ENCODE data around the gene MAD1L1. TPM values are rescaled to one million over a fixed set of nuclear protein-coding genes. Genes with fewer than 3 reads are reported as not detected.

Gene MAD1L1
- total and polyA plus RNA-seq, 2 experiments from 2014 or later: 38.2 to 69.8 TPM

DNA sequence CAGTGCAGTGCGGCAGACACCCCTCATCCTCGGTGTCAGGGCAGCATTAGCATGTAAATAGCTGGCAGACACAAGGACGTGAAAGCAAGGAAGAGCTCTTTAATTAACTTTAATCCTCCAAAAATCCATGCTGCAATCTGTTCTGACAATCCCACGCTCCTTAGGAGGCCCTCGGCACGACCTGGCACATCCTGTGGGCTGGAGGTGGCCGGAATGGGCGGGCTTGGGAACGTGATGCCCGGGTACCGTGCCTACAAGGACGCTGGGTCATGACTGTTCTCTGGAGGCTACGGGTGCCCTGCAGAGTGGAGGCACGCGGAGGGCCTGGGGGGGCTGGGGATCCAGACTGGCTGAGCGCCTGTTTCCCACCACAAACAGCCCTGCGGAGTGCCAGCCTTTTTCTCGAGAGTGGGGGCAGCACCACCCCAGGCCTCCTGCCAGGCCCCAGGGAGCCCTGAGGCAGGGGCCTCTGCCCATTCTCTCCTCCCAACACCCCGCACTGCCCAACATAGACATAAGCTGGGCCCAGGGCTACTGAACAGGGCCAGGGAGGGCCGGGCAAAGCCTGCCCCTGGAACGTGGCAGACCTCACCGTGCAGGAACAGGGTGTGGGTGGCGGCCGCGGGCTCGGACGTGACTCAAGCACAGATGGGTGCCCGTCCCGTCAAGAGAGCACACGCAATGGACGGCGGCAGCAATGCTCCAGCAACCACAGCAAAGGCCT is 189.3 kb downstream of the MAD1L1 start:
- no peaks in the 10 kb centered on the region for H3K4me1 ChIP-seq (ENCODE audit: insufficient read depth)
- no peaks in the 10 kb centered on the region for H3F3A ChIP-seq (ENCODE audit: insufficient read depth)
- H3K36me3 ChIP-seq (ENCODE audit: low read depth): no peaks in the 10 kb centered on the region
- TF ChIP-seq EZH2phosphoT487 (IDR thresholded peaks at IDR 0.05; ENCODE audit: insufficient read depth, low read depth): no peak
- no peak for TF ChIP-seq EZH2 (IDR thresholded peaks at IDR 0.05; ENCODE audit: insufficient read depth, poor library complexity, severe bottlenecking)
- H3K4me2 ChIP-seq (ENCODE audit: unreplicated experiment): no peak overlapping the region
- DNase-seq: no peak
- no peak overlapping the region for H3K4me3 ChIP-seq
- H3K9ac ChIP-seq: no peak overlapping the region
- 89 to 90% methylated on average over 32 of the region's 32 CpGs for WGBS, 2 experiments (ENCODE audit: low coverage in 1 of 2, low lambda C conversion rate in 2 of 2, missing lambda C conversion rate in 2 of 2)
- no peaks in the 10 kb centered on the region for H3K9me3 ChIP-seq (ENCODE audit: low read depth)
- H3K79me2 ChIP-seq (ENCODE audit: insufficient read depth): no peaks in the 10 kb centered on the region
- no peak overlapping the region for H2AFZ ChIP-seq
- in situ Hi-C loops (cut with MboI): no loop called here
- H4K20me1 ChIP-seq (ENCODE audit: insufficient read depth): no peaks in the 10 kb centered on the region
- H3K9me2 ChIP-seq (ENCODE audit: insufficient read depth): no peaks in the 10 kb centered on the region
- no peaks in the 10 kb centered on the region for H3K27me3 ChIP-seq (replicated peaks; ENCODE audit: insufficient read depth)
- no peak overlapping the region for H3K27ac ChIP-seq

GRCh38 chr7:2042650-2043049 is 190.1 kb downstream of the MAD1L1 start:
- Histone ChIP-seq H3F3A (ENCODE audit: insufficient read depth) (peaks cover 1% of the 10 kb centered on the region; the same call in 1 of the 2 replicates), H3K79me2 (ENCODE audit: insufficient read depth) (no peaks in the 10 kb centered on the region), H3K9me2 (ENCODE audit: insufficient read depth) (no peaks in the 10 kb centered on the region), H3K36me3 (ENCODE audit: low read depth) (no peaks in the 10 kb centered on the region), H3K27me3 (replicated peaks; ENCODE audit: insufficient read depth) (no peaks in the 10 kb centered on the region), H3K4me3 (no peak overlapping the region), H3K4me1 (ENCODE audit: insufficient read depth) (peaks cover 6% of the 10 kb centered on the region; the same call in 1 of the 2 replicates), H2AFZ (no peak overlapping the region), H3K4me2 (ENCODE audit: unreplicated experiment) (no peak overlapping the region), H3K9me3 (ENCODE audit: low read depth) (no peaks in the 10 kb centered on the region), H3K27ac (no peak overlapping the region), H3K9ac (no peak overlapping the region), H4K20me1 (ENCODE audit: insufficient read depth) (no peaks in the 10 kb centered on the region)
- in situ Hi-C loops (cut with MboI): no loop called here
- TF ChIP-seq EZH2phosphoT487 (IDR thresholded peaks at IDR 0.05; ENCODE audit: insufficient read depth, low read depth) (no peak), EZH2 (IDR thresholded peaks at IDR 0.05; ENCODE audit: insufficient read depth, poor library complexity, severe bottlenecking) (no peak)
- no peak for DNase-seq
- 86 to 87% methylated on average over 15 of the region's 15 CpGs for WGBS, 2 experiments (ENCODE audit: low coverage in 1 of 2, low lambda C conversion rate in 2 of 2, missing lambda C conversion rate in 2 of 2)

DNA sequence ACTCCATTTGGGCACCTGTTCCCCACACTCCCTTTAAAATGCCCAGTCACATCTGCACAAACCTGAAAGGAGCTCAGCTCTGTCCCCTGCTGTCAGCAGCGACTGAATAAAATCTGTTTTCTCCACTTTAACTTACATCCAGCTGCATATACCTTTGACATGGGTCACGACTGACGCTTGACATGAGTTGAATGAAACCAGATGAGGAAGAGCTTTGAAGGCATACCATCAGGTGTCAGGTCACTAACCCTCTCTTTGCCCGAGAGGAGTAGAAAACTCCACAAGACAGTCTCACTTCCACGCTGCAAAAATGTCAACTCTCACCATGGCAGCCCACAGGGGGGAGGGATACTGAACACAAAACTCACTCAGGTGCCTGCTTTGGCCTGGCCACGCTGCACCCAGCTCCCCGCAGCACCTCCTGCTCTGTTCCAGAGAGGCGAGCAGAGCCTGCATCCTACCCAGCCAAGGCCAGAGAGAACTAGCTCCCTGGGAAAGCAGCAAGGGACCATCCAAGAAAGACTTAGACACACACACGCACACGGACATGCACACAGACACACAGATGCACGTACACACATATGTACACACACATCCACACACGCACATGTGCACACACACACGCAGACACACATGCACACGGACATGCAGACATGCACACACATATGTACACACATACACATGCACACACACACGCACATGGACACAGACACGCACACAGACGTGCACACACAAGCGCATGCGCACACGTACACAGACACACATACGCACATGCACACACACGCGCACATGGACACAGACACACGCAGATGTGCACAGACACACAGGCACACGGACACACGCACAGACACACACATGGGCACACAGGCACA is 191.0 kb downstream of the MAD1L1 start:
- no peaks in the 10 kb centered on the region for H3K9me3 ChIP-seq (ENCODE audit: low read depth)
- H3K27me3 ChIP-seq (replicated peaks; ENCODE audit: insufficient read depth): no peaks in the 10 kb centered on the region
- H3K9ac ChIP-seq: no peak overlapping the region
- no peak overlapping the region for H3K27ac ChIP-seq
- H3K79me2 ChIP-seq (ENCODE audit: insufficient read depth): no peaks in the 10 kb centered on the region
- H3F3A ChIP-seq (ENCODE audit: insufficient read depth): peaks cover 6% of the 10 kb centered on the region; the same call in 1 of the 2 replicates
- H3K4me2 ChIP-seq (ENCODE audit: unreplicated experiment): no peak overlapping the region
- no peak for DNase-seq
- whole genome bisulfite sequencing, 2 experiments (ENCODE audit: low coverage in 1 of 2, low lambda C conversion rate in 2 of 2, missing lambda C conversion rate in 2 of 2): 86 to 91% methylated on average over 25 to 26 of the region's 26 CpGs
- H3K4me3 ChIP-seq: no peak overlapping the region
- peaks cover 7% of the 10 kb centered on the region; the same call in 1 of the 2 replicates for H3K4me1 ChIP-seq (ENCODE audit: insufficient read depth)
- no peaks in the 10 kb centered on the region for H4K20me1 ChIP-seq (ENCODE audit: insufficient read depth)
- in situ Hi-C loops (cut with MboI): no loop called here
- TF ChIP-seq EZH2phosphoT487 (IDR thresholded peaks at IDR 0.05; ENCODE audit: insufficient read depth, low read depth): no peak
- no peak for TF ChIP-seq EZH2 (IDR thresholded peaks at IDR 0.05; ENCODE audit: insufficient read depth, poor library complexity, severe bottlenecking)
- H3K9me2 ChIP-seq (ENCODE audit: insufficient read depth): no peaks in the 10 kb centered on the region
- no peaks in the 10 kb centered on the region for H3K36me3 ChIP-seq (ENCODE audit: low read depth)
- H2AFZ ChIP-seq: no peak overlapping the region

GRCh38 chr7:2040893-2041270 is 191.9 kb downstream of the MAD1L1 start:
- Histone ChIP-seq H3K4me2 (ENCODE audit: unreplicated experiment) (no peak overlapping the region), H2AFZ (no peak overlapping the region), H4K20me1 (ENCODE audit: insufficient read depth) (no peaks in the 10 kb centered on the region), H3K4me1 (ENCODE audit: insufficient read depth) (peaks cover 7% of the 10 kb centered on the region; the same call in 1 of the 2 replicates), H3K79me2 (ENCODE audit: insufficient read depth) (no peaks in the 10 kb centered on the region), H3K27me3 (replicated peaks; ENCODE audit: insufficient read depth) (no peaks in the 10 kb centered on the region), H3K36me3 (ENCODE audit: low read depth) (no peaks in the 10 kb centered on the region), H3K9ac (no peak overlapping the region), H3K27ac (no peak overlapping the region), H3K9me3 (ENCODE audit: low read depth) (no peaks in the 10 kb centered on the region), H3K4me3 (no peak overlapping the region), H3K9me2 (ENCODE audit: insufficient read depth) (no peaks in the 10 kb centered on the region), H3F3A (ENCODE audit: insufficient read depth) (peaks cover 6% of the 10 kb centered on the region; the same call in 1 of the 2 replicates)
- DNase-seq: no peak
- in situ Hi-C loops (cut with MboI): no loop called here
- no peak for TF ChIP-seq EZH2phosphoT487 (IDR thresholded peaks at IDR 0.05; ENCODE audit: insufficient read depth, low read depth)
- TF ChIP-seq EZH2 (IDR thresholded peaks at IDR 0.05; ENCODE audit: insufficient read depth, poor library complexity, severe bottlenecking): no peak
- WGBS, 2 experiments (ENCODE audit: low coverage in 1 of 2, low lambda C conversion rate in 2 of 2, missing lambda C conversion rate in 2 of 2): 88 to 90% methylated on average over 6 of the region's 6 CpGs
